ENCODE measurements around the gene TBC1D8.

Gene TBC1D8

DNA sequence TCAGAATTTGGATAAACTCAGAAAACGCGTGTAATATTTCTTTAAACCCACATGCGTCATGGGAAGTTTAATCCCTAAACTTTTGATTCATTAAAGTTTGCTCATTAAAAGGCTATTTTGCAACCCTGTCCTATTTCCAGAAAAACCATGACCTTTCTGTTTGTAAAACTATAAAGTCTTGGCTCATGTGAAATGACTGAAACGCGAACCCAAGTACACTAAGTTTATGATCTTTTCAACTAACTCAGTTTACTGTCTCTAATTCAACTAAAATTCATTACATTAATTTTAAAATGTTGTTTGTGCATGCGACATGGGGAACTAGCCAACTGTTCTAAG is 153.0 kb downstream of the TBC1D8 start:
- no peak for DNase-seq (ENCODE audit: low read depth)

DNA sequence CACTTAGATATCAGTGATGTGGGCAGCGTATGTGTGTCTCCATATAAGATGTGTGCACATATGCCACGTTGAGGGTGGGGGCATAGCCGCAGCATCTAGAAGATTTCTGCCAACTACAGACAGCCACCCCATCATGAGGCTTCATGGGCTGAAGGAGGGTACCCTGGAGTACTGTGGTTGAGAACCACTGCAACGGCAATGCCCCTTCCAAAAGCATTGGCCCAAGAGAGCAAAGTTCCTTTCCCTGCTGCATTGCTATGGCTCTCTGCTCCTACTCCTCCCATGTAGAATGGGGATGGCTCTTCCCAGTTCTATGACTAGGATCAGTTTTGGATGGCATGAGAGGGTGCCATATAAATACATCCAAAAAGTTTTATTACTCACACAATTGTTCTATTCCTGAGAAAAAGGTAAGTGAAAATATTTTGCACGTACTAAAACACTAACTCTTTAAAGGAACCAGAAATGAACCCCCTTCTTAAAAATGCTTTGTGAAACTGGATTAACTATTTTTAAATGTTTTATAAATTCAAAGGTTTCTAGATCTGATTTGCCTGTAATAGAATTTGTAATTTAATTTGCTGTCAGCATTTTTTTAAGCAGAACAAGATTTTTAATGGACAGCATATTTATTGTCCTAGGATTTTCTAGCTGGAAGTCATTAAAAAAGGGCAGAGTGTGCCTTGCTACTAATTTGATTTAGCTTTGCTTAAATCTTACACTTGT is 153.5 kb downstream of the TBC1D8 start:
- DNase-seq (ENCODE audit: low read depth): no peak

DNA sequence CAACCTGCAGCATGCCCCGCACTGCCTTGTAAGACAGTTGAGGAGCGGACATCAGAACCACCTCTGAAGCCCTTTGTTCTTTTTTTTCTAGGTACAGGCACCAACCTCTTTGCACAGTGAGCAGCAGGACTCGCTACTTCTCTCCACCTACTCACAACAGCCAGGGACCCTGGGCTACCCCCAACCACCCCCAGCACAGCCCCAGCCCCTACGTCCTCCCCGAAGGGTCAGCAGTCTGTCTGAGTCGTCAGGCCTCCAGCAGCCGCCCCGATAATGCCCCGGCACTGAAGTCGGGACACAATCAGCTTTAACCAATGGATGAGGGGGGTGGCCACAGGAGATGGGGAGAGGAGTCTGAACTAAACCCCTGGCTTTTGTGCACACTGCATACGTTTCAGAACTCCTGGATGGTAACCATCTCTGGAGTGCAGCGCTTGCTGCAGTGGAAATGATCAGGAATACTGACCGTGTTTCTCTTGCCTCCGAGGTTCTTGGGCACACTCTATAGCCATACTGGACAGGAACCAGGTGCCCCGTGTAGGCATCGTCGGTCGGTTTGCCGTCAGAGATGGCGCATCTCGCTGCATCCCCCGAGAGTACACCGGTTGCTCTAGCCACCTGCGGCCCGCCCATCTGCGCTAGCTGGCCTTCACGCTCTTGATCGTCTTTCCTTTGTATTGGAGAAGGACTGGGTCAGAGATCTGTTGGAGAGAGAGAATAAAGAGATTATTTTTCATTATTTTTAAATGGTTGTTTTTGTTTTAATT is 155.7 kb downstream of the TBC1D8 start:
- no peak for DNase-seq (ENCODE audit: low read depth)

- no peak for DNase-seq (ENCODE audit: low read depth)
Measured at GRCh38 chr2:100993294-100993693, 157.9 kb downstream of the TBC1D8 start.

- DNase-seq (ENCODE audit: low read depth): no peak
Measured at GRCh38 chr2:100992262-100992661, 158.9 kb downstream of the TBC1D8 start.

DNA sequence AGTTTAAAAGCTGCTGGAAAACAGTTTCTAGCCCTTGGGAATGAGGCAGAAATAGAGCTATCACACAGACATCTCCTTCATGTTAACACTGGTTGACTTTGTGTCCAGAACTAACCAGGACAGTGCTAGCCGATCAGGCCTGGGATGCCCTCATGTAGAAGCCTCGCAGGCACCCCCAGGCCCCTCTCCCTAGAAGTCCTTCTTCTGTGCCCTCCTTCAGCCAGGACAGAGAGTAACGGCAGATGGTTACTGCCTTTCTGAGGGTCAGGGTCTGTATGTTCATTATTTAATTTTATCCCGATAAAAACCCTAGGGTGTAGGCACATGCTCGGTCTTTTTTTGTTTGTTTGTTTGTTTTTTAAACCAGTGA is 159.8 kb downstream of the TBC1D8 start:
- DNase-seq (ENCODE audit: low read depth): no peak

DNA sequence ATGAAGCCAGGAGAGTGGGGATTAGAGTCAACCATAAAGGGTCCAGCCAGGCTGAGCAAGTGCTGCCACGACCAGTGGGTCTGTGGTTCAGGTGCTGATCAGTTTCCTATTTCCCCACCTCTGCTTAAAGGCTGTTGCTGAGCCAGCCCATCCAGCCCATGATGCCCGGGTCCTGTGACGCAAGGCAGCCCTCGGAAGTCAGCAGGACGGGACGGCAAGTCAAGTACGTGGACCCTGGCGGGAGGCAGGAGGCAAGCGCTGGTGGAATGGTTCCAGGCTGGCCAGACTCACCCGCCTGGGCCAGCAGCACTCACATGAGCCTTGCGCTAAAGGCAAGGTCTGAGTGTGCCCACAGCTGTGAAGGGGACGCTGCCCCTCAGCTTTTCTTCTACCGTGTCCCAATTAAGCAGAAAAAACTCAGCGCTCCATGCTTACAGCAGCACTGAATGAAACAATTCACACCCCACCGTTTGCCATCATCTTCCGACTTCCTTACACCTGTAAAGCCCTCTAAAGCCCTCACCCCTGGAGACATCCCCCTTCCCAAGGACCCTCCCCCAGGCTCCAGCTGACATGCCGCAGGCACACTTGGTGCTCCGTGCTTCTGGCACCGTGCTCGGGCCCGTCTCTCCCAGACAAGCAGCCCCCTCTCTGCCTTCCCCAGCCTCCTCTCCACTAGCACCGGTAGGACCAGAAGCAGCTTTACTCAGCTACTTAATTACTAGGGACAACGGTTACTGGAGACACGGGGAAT is 160.4 kb downstream of the TBC1D8 start:
- no peak for DNase-seq (ENCODE audit: low read depth)

GRCh38 chr2:100990166-100990565 is 161.0 kb downstream of the TBC1D8 start:
- DNase-seq (ENCODE audit: low read depth): no peak

GRCh38 chr2:100989666-100990065 is 161.5 kb downstream of the TBC1D8 start:
- no peak for DNase-seq (ENCODE audit: low read depth)

GRCh38 chr2:100988630-100989417 is 162.4 kb downstream of the TBC1D8 start:
- peak; percentile 51 for DNase-seq (ENCODE audit: low read depth)

- DNase-seq (ENCODE audit: low read depth): no peak
Measured at GRCh38 chr2:100987974-100988373, 163.2 kb downstream of the TBC1D8 start.

DNA sequence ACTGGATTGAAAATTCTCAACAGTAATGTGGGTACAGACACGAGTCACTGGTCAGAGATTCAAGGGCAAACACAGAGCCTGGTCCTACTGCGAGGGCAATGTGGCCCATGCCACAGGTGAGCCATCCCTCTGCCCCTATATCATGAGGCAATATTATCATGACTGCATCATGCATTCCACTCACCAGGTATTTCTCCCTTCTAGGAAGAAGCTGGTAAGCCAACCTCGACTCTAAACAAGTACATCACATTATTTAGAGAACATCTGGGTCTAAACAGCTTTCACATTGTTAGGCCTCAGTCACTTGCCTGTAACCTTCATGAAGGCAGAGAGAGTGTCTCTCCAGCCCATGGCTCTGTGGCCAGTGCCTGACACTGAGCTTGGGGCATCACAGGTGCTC is 163.6 kb downstream of the TBC1D8 start:
- DNase-seq (ENCODE audit: low read depth): no peak

GRCh38 chr2:100986157-100986556 is 165.0 kb downstream of the TBC1D8 start:
- DNase-seq (ENCODE audit: low read depth): no peak

GRCh38 chr2:100984892-100985307 is 166.3 kb downstream of the TBC1D8 start:
- peak; percentile 59 for DNase-seq (ENCODE audit: low read depth)

GRCh38 chr2:100983684-100984310 is 167.4 kb downstream of the TBC1D8 start:
- peak; percentile 68 for DNase-seq (ENCODE audit: low read depth)

- DNase-seq (ENCODE audit: low read depth): no peak
Measured at GRCh38 chr2:100983201-100983600, 168.0 kb downstream of the TBC1D8 start.

DNA sequence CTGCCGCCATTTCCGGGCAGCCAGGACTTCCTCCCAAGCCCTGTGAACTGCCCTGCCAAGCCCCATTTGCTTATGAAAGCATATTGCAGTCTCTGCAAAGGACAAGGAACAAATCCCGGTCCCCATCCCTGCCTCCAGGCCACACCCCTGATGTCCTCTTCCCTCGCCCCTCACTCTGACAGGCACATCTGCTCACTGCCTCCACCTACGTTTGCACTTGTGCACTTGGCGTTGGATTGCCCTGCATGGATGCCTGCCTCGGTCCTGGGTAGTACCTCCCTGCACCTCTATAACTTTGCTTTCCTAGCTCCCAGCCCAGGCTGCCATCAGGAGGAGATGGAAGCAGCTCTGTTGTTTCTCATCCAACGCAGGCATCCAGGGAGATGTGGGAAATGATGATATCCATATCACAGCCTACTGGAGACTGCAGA is 168.7 kb downstream of the TBC1D8 start:
- no peak for DNase-seq (ENCODE audit: low read depth)

GRCh38 chr2:100981011-100981410 is 170.2 kb downstream of the TBC1D8 start:
- no peak for DNase-seq (ENCODE audit: low read depth)

GRCh38 chr2:100980046-100980445 is 171.1 kb downstream of the TBC1D8 start:
- DNase-seq (ENCODE audit: low read depth): no peak

DNA sequence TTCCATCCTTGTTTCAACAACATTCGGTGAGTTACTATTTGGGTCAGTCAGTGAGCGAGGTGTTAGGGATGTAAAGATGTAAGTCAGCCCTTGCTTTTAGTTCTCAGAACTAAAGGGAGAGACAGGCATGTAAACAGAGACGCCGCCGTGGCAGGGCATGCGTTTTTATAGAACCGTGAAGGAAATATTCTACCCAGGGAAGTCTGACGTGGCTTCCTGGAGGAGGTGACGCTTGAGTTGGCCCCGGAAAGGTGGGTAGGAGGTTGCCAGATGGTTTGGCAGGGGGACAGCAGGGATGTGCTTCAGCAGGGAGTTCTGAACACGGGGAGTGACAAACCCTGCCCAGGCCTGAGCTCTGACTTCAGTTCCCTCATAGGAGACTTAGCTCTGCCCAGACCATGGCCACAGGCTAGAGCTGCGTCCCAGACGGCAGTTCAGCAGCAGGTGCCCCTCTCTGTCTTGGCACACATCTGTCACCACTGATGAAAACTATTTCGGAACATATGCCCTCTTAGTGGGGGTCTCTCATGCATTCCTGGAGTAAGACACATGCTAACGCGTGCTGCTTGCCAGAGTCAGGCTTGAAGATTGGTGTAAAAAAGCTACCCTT is 172.5 kb downstream of the TBC1D8 start:
- peak; percentile 32 for DNase-seq (ENCODE audit: low read depth)

GRCh38 chr2:100977511-100977910 is 173.7 kb downstream of the TBC1D8 start:
- DNase-seq (ENCODE audit: low read depth): no peak

All from amniotic epithelial cell (primary cell).